ENCODE data around the gene TP53RK.

DNA sequence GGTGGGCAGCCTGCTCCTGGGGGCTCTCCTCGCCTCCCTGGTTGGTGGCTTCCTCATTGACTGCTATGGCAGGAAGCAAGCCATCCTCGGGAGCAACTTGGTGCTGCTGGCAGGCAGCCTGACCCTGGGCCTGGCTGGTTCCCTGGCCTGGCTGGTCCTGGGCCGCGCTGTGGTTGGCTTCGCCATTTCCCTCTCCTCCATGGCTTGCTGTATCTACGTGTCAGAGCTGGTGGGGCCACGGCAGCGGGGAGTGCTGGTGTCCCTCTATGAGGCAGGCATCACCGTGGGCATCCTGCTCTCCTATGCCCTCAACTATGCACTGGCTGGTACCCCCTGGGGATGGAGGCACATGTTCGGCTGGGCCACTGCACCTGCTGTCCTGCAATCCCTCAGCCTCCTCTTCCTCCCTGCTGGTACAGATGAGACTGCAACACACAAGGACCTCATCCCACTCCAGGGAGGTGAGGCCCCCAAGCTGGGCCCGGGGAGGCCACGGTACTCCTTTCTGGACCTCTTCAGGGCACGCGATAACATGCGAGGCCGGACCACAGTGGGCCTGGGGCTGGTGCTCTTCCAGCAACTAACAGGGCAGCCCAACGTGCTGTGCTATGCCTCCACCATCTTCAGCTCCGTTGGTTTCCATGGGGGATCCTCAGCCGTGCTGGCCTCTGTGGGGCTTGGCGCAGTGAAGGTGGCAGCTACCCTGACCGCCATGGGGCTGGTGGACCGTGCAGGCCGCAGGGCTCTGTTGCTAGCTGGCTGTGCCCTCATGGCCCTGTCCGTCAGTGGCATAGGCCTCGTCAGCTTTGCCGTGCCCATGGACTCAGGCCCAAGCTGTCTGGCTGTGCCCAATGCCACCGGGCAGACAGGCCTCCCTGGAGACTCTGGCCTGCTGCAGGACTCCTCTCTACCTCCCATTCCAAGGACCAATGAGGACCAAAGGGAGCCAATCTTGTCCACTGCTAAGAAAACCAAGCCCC, 36.2 kb upstream of the TP53RK start:
- TF ChIP-seq EZH2 (IDR thresholded peaks at IDR 0.05) (no peak), CTCF (IDR thresholded peaks at IDR 0.05) (no peak), EZH2phosphoT487 (IDR thresholded peaks at IDR 0.05) (no peak)

Data from neural progenitor cell (in vitro differentiated cells).